GM12878 (cell line): ENCODE results near the gene GK2. TPM values are rescaled to one million over a fixed set of nuclear protein-coding genes. Genes with fewer than 3 reads are reported as not detected.

ENCODE experiments used
- ATAC-seq: fragments of 200-7000 bp; cut with Tn5 transposase; 3 replicates; pipeline ENCODE4 v1.9.1; 2020; ENCODE audit warnings: mild to moderate bottlenecking, moderate library complexity
- BruUV-seq: library from RNA; stranded (reverse); fragments of 400-500 nt; replicated peaks from 2 replicates; lab custom pipeline; 2021; lab: Mats Ljungman, UMichigan
- CTCF ChIA-PET: fragments of 300-600 bp; sonication (Branson Sonifier 250); formaldehyde crosslinking; extraction: SDS; loops from one replicate; lab custom pipeline; 2021; ENCODE audit warnings: inconsistent platforms; lab: Yijun Ruan, JAX
- POLR2A ChIA-PET: fragments of 350-600 bp; formaldehyde crosslinking; extraction: SDS; loops from one replicate; lab custom pipeline; 2021; ENCODE audit warnings: inconsistent platforms; lab: Charles Lee
- RAD21 ChIA-PET: fragments of 300-600 bp; sonication (Branson Sonifier 250); formaldehyde crosslinking; loops from one replicate; lab custom pipeline; 2023; ENCODE audit warnings: antibody characterized with exemption; ENCODE audit not compliant: unreplicated experiment; lab: Charles Lee
- SMC1A ChIA-PET: fragments of 300-600 bp; sonication (Branson Sonifier 250); formaldehyde crosslinking; loops from one replicate; lab custom pipeline; 2023; ENCODE audit not compliant: unreplicated experiment, uncharacterized antibody; lab: Charles Lee
- DNase-seq: peaks from one replicate; pipeline ENCODE4 v3.0.0-alpha.2; 2011; ENCODE audit warnings: low read depth, low spot score
- FAIRE-seq: peaks from 3 replicates; lab custom pipeline; 2011; peaks lifted over from hg19 to GRCh38; lab: Jason Lieb, UNC
- H2AFZ ChIP-seq: 2 replicates; pipeline ENCODE4 v1.6.0; 2011; ENCODE audit warnings: low read depth, low read length, control low read depth; ENCODE audit not compliant: control insufficient read depth
- H3K27ac ChIP-seq: 2 replicates; pipeline ENCODE4 v1.5.1; 2011; ENCODE audit warnings: control low read depth; ENCODE audit not compliant: control insufficient read depth, insufficient read depth
- H3K27me3 ChIP-seq, 2 experiments: replicated peaks in 1 of 2; 2 replicates each; pipeline versions ENCODE4 v1.6.0 to v1.6.1; 2011; ENCODE audit warnings: low read length in 1 of 2; ENCODE audit not compliant: control insufficient read depth in 2 of 2, insufficient read depth in 2 of 2
- H3K36me3 ChIP-seq, 2 experiments: 2 replicates each; pipeline ENCODE4 v1.5.1; 2011; ENCODE audit warnings: low read length in 1 of 2; ENCODE audit not compliant: control insufficient read depth in 2 of 2, insufficient read depth in 2 of 2
- H3K4me1 ChIP-seq: 2 replicates; pipeline ENCODE4 v1.6.1; 2011; ENCODE audit warnings: mild to moderate bottlenecking, low read length, moderate library complexity, mixed read lengths; ENCODE audit not compliant: control insufficient read depth, insufficient read depth
- H3K4me2 ChIP-seq: 2 replicates; pipeline ENCODE4 v1.6.0; 2011; ENCODE audit warnings: control low read depth; ENCODE audit not compliant: control insufficient read depth, insufficient read depth
- H3K4me3 ChIP-seq: fragments of 200-600 bp; sonication (generic); 2 replicates; pipeline ENCODE4 v1.5.1; 2016
- H3K79me2 ChIP-seq: 2 replicates; pipeline ENCODE4 v1.6.0; 2011; ENCODE audit warnings: low read length; ENCODE audit not compliant: control insufficient read depth, insufficient read depth
- H3K9ac ChIP-seq: 2 replicates; pipeline ENCODE4 v1.8.0; 2011; ENCODE audit warnings: low read length, control low read depth, mixed read lengths; ENCODE audit not compliant: control insufficient read depth, insufficient read depth
- H3K9me3 ChIP-seq: replicated peaks from 3 replicates; pipeline ENCODE4 v1.5.1; 2011; ENCODE audit warnings: mild to moderate bottlenecking, low read length; ENCODE audit not compliant: control insufficient read depth, insufficient read depth
- H4K20me1 ChIP-seq: 2 replicates; pipeline ENCODE4 v1.6.0; 2011; ENCODE audit not compliant: control insufficient read depth, insufficient read depth
- CBX3 ChIP-seq: fragments of 200-600 bp; sonication (generic); IDR thresholded peaks from 2 replicates; pipeline ENCODE4 v1.6.1; 2016; ENCODE audit warnings: low read depth, borderline replicate concordance
- EP300 ChIP-seq, 2 experiments: fragments of 150-350 bp in 1 of 2; IDR thresholded peaks; 2 replicates each; pipeline ENCODE4 v1.6.1; 2011 to 2012; ENCODE audit warnings: low read depth in 2 of 2, low read length in 2 of 2, borderline replicate concordance in 1 of 2, improper control_type of control experiment in 1 of 2, inconsistent platforms in 1 of 2; ENCODE audit not compliant: control insufficient read depth in 1 of 2
- HCFC1 ChIP-seq: fragments of 150-350 bp; IDR thresholded peaks from 2 replicates; pipeline ENCODE4 v1.6.1; 2014; ENCODE audit warnings: low read length
- JUNB ChIP-seq: IDR thresholded peaks from 2 replicates; pipeline ENCODE4 v1.6.1; 2016; ENCODE audit warnings: antibody characterized with exemption, mild to moderate bottlenecking
- RAD21 ChIP-seq: IDR thresholded peaks from 2 replicates; pipeline ENCODE4 v1.6.1; 2011; ENCODE audit warnings: mild to moderate bottlenecking, low read depth, low read length, moderate library complexity; ENCODE audit not compliant: insufficient read depth
- SMC3 ChIP-seq: IDR thresholded peaks from 2 replicates; pipeline ENCODE4 v1.6.1; 2011; ENCODE audit warnings: low read length, improper control_type of control experiment, borderline replicate concordance
- WGBS: methylation state at CpG from one replicate; pipeline ENCODE4 v1.1.6; 2016; ENCODE audit warnings: low lambda C conversion rate; ENCODE audit not compliant: insufficient replicate concordance, insufficient coverage; ENCODE audit errors: missing lambda C conversion rate; 5-methylcytosine and 5-hydroxymethylcytosine counted together
- in situ Hi-C: fragments of 300-500 bp; cut with MboI; formaldehyde crosslinking; loops from 9 replicates; pipeline ENCODE4 v1.14.3; 2018; ENCODE audit warnings: mixed read lengths
- intact Hi-C: fragments of 100-400 bp; cut with micrococcal nuclease; formaldehyde crosslinking; loops from one replicate; pipeline ENCODE4 v1.14.2; 2022; ENCODE audit not compliant: unreplicated experiment
- polyA plus RNA-seq, 11 experiments: library from polyadenylated mRNA; depleted of rRNA in 4 of 11; unstranded in 6 of 11; stranded (reverse) in 5 of 11; fragments of >200 nt; fragmentation: Nextera tagmentation in 4 of 11; fragmentation: Illumina TruSeq in 1 of 11; extraction: Ambion mirVana in 4 of 11; extraction: Trizol in 1 of 11; gene quantifications; 1 replicate in 1 of 11; 2 replicates in 10 of 11; pipeline versions ENCODE4 v1.2.1 to v1.2.3, GENCODE V29; 2011 to 2016; ENCODE audit warnings: inconsistent platforms in 2 of 11, missing spikeins in 2 of 11, low read depth in 1 of 11
- total RNA-seq, 4 experiments: library from RNA; depleted of rRNA in 3 of 4; stranded (reverse); fragments of >200 nt in 3 of 4; fragmentation: Illumina TruSeq in 1 of 4; extraction: Trizol in 1 of 4; gene quantifications; 2 replicates each; pipeline versions ENCODE4 v1.2.1 to v1.2.3, GENCODE V29; 2013 to 2021
- TF ChIP-seq, protein P1 (sequence below): fragments of 450-650 bp; formaldehyde crosslinking; IDR thresholded peaks from 2 replicates; pipeline ENCODE4 v1.4.0; 2020; ENCODE audit warnings: mild to moderate bottlenecking, moderate library complexity

GK2 gene
- total and polyA plus RNA-seq, 10 of the 15 experiments (the other 5 are each of a cell fraction or from before 2014, with no cell fraction given): not detected

GRCh38 chr4:79381161-79381560, 26.9 kb downstream of the GK2 start:
- Histone ChIP-seq H3K9ac (no peak overlapping the region), H3K27ac (no peak overlapping the region), H3K9me3 (no peaks in the 10 kb centered on the region), H3K79me2 (no peaks in the 10 kb centered on the region), H3K4me1 (no peaks in the 10 kb centered on the region), H2AFZ (no peak overlapping the region), H3K4me3 (no peak overlapping the region), H3K36me3 (no peaks in the 10 kb centered on the region), H3K27me3 (no peaks in the 10 kb centered on the region), H3K4me2 (no peak overlapping the region), H4K20me1 (no peaks in the 10 kb centered on the region)
- WGBS: 0% methylated on average over 1 of the region's 1 CpG
- FAIRE-seq (no peak), ATAC-seq (no peak), DNase-seq (no peak)
- ChIA-PET POLR2A (no interaction called here), RAD21 (no interaction called here), SMC1A (no interaction called here), CTCF (no interaction called here)
- TF ChIP-seq JUNB: no peak
- TF ChIP-seq RAD21: no peak
- no peak for TF ChIP-seq HCFC1
- no peak for TF ChIP-seq EP300 (IDR thresholded peaks at IDR 0.05; ENCODE audit: borderline replicate concordance in 1 of 2, control insufficient read depth in 1 of 2, low read depth in 2 of 2, low read length in 2 of 2)
- BruUV-seq: no TSS peak
- in situ Hi-C loops: no loop called here
- intact Hi-C loops: no loop called here

GRCh38 chr4:79370026-79370425, 38.0 kb downstream of the GK2 start:
- Histone ChIP-seq H4K20me1 (no peaks in the 10 kb centered on the region), H3K79me2 (no peaks in the 10 kb centered on the region), H3K4me3 (no peak overlapping the region), H3K36me3 (no peaks in the 10 kb centered on the region), H2AFZ (no peak overlapping the region), H3K9me3 (no peaks in the 10 kb centered on the region), H3K9ac (no peak overlapping the region), H3K27ac (no peak overlapping the region), H3K27me3 (no peaks in the 10 kb centered on the region), H3K4me1 (no peaks in the 10 kb centered on the region), H3K4me2 (no peak overlapping the region)
- WGBS: 0% methylated on average over 2 of the region's 2 CpGs
- CTCF ChIA-PET: no interaction called here
- DNase-seq: no peak
- no peak for TF ChIP-seq SMC3
- TF ChIP-seq, protein P1, sequence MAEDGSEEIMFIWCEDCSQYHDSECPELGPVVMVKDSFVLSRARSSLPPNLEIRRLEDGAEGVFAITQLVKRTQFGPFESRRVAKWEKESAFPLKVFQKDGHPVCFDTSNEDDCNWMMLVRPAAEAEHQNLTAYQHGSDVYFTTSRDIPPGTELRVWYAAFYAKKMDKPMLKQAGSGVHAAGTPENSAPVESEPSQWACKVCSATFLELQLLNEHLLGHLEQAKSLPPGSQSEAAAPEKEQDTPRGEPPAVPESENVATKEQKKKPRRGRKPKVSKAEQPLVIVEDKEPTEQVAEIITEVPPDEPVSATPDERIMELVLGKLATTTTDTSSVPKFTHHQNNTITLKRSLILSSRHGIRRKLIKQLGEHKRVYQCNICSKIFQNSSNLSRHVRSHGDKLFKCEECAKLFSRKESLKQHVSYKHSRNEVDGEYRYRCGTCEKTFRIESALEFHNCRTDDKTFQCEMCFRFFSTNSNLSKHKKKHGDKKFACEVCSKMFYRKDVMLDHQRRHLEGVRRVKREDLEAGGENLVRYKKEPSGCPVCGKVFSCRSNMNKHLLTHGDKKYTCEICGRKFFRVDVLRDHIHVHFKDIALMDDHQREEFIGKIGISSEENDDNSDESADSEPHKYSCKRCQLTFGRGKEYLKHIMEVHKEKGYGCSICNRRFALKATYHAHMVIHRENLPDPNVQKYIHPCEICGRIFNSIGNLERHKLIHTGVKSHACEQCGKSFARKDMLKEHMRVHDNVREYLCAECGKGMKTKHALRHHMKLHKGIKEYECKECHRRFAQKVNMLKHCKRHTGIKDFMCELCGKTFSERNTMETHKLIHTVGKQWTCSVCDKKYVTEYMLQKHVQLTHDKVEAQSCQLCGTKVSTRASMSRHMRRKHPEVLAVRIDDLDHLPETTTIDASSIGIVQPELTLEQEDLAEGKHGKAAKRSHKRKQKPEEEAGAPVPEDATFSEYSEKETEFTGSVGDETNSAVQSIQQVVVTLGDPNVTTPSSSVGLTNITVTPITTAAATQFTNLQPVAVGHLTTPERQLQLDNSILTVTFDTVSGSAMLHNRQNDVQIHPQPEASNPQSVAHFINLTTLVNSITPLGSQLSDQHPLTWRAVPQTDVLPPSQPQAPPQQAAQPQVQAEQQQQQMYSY (CRISPR knock-in tag): no peak
- TF ChIP-seq HCFC1: no peak
- TF ChIP-seq CBX3: no peak
- SMC1A ChIA-PET: interaction anchor here (1.4 to 1.9 kb wide), 2 partner anchors 10 to 80 kb away, joined by 3 to 5 read pairs; no protein-coding TSS in a partner anchor
- RAD21 ChIA-PET: no interaction called here
- intact Hi-C loops (no loop called here), in situ Hi-C loops (no loop called here)
- POLR2A ChIA-PET: interaction anchor here (0.5 kb wide), 1 partner anchor 698 kb away, joined by 8 read pairs; no protein-coding TSS in a partner anchor
- no TSS peak for BruUV-seq
- ATAC-seq: no peak
- FAIRE-seq: no peak
